GM10248 (cell line): ENCODE data around the gene RNLS.

Experiments used
- CTCF ChIA-PET: fragments of 300-600 bp; sonication (Branson Sonifier 250); formaldehyde crosslinking; extraction: SDS; loops from one replicate; lab custom pipeline; 2021; ENCODE audit warnings: antibody characterized with exemption; lab: Yijun Ruan, JAX
- POLR2A ChIA-PET: fragments of 350-650 bp; sonication (Branson Sonifier 250); formaldehyde crosslinking; extraction: SDS; loops from one replicate; lab custom pipeline; 2020; ENCODE audit warnings: antibody characterized with exemption; lab: Yijun Ruan, JAX
- DNase-seq: peaks from one replicate; pipeline ENCODE4 v3.0.0; 2012; ENCODE audit errors: extremely low spot score
- TF ChIP-seq, protein P1 (sequence below): IDR thresholded peaks from 2 replicates; pipeline ENCODE4 v1.5.1; 2012; ENCODE audit warnings: mild to moderate bottlenecking, low read depth; ENCODE audit errors: extremely low read depth, missing control alignments, control extremely low read depth

The RNLS gene

GRCh38 chr10:88461426-88461825 lies 121.7 kb downstream of the RNLS start:
- POLR2A ChIA-PET: no interaction called here
- DNase-seq: no peak
- TF ChIP-seq, protein P1, sequence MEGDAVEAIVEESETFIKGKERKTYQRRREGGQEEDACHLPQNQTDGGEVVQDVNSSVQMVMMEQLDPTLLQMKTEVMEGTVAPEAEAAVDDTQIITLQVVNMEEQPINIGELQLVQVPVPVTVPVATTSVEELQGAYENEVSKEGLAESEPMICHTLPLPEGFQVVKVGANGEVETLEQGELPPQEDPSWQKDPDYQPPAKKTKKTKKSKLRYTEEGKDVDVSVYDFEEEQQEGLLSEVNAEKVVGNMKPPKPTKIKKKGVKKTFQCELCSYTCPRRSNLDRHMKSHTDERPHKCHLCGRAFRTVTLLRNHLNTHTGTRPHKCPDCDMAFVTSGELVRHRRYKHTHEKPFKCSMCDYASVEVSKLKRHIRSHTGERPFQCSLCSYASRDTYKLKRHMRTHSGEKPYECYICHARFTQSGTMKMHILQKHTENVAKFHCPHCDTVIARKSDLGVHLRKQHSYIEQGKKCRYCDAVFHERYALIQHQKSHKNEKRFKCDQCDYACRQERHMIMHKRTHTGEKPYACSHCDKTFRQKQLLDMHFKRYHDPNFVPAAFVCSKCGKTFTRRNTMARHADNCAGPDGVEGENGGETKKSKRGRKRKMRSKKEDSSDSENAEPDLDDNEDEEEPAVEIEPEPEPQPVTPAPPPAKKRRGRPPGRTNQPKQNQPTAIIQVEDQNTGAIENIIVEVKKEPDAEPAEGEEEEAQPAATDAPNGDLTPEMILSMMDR: no peak
- CTCF ChIA-PET: interaction anchor here (1.5 to 4.3 kb wide), 2 partner anchors 12 to 18 kb away, joined by 3 to 17 read pairs; no protein-coding TSS in a partner anchor

DNA sequence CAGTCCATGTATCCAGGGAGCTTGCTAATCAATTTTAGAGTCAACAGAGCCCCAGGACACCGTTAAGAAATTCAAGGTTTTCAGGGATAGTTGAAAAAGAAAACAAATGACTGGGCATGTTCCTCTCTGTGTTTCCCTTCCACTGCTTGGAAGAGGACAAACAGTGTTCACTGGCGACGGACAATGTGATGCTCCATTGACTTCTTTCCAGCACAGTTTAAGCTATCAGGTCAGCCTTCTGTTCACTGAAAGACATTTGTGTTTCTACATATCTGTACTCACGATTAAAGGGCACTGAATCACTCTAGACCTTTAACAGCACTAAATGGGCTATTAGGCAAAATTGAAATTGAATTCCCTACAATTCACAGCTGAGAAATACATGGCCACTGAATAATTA lies 123.6 kb downstream of the RNLS start:
- POLR2A ChIA-PET: no interaction called here
- CTCF ChIA-PET: interaction anchor here (1.1 to 4.3 kb wide), 2 partner anchors 19 to 30 kb away, joined by 3 to 17 read pairs; no protein-coding TSS in a partner anchor
- TF ChIP-seq, protein P1: no peak
- no peak for DNase-seq

- no peak for DNase-seq
- POLR2A ChIA-PET: no interaction called here
- CTCF ChIA-PET: interaction anchor here (1.1 to 4.3 kb wide), 3 partner anchors 9 to 31 kb away, joined by 3 to 17 read pairs (median 3); no protein-coding TSS in a partner anchor
- TF ChIP-seq, protein P1: no peak
Observed at GRCh38 chr10:88458209-88458608, 124.9 kb downstream of the RNLS start.

GRCh38 chr10:88457660-88458059 lies 125.5 kb downstream of the RNLS start:
- ChIA-PET POLR2A (no interaction called here), CTCF (interaction anchor here (1.2 to 4.3 kb wide), 2 partner anchors 9 to 21 kb away, joined by 3 to 17 read pairs; no protein-coding TSS in a partner anchor)
- DNase-seq: no peak
- TF ChIP-seq, protein P1: no peak

DNA sequence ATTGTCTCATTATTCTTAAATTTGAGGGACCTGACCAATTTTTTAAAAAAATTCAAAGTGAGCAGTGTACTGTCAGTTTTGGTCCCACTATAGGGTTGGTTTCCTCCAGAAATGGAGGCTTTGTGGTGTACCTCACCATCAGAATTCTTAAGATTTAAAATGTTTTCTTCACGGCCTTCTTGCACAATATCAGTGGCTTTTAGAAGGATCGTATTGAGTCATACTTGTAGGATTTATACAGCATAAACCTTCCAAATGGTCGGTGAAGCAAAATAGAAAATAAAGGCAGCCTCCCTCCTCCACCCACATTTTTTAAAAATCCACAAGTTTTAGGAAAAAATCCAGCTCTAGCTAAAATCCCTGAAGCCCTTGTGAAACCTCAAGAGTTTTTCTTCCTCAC lies 126.4 kb downstream of the RNLS start:
- ChIA-PET POLR2A (no interaction called here), CTCF (no interaction called here)
- DNase-seq: no peak
- TF ChIP-seq, protein P1: no peak

GRCh38 chr10:88455831-88456230 lies 127.3 kb downstream of the RNLS start:
- ChIA-PET POLR2A (no interaction called here), CTCF (interaction anchor here (1.4 kb wide), 1 partner anchor 56 kb away, joined by 4 read pairs; no protein-coding TSS in a partner anchor)
- TF ChIP-seq, protein P1: no peak
- DNase-seq: no peak
